ENCODE results near the gene WDR73.

- no peak for TF ChIP-seq POLR2AphosphoS5 (IDR thresholded peaks at IDR 0.05)
- TF ChIP-seq CTCF (IDR thresholded peaks at IDR 0.05), result no peak
- TF ChIP-seq POLR2A (IDR thresholded peaks at IDR 0.05; ENCODE audit: low read depth), result no peak
These were observed 4.8 kb upstream of the WDR73 start for GRCh38 chr15:84658788-84659411.

All from esophagus muscularis mucosa (tissue), 3 donors.